ENCODE results near the gene CRADD. TPM values are rescaled to one million over a fixed set of nuclear protein-coding genes. Genes with fewer than 3 reads are reported as not detected.
A peak's percentile ranks its signal among the peaks of the same experiment; 100 is the strongest.

The CRADD gene
- total RNA-seq, 4 donors from 2014 or later = 27.7 to 61.0 (median 34.2) TPM

- no peak for ATAC-seq (ENCODE audit: low FRiP score)
- TF ChIP-seq CTCF (IDR thresholded peaks at IDR 0.05) = no peak
- DNase-seq (ENCODE audit: low spot score) = no peak
These were observed 128.6 kb downstream of the CRADD start for GRCh38 chr12:93805736-93806141.

- TF ChIP-seq CTCF (IDR thresholded peaks at IDR 0.05) = no peak
- ATAC-seq (ENCODE audit: low FRiP score) = no peak
- no peak for DNase-seq (ENCODE audit: low spot score)
These were observed 130.2 kb downstream of the CRADD start for GRCh38 chr12:93807354-93807753.

- no peak for TF ChIP-seq CTCF (IDR thresholded peaks at IDR 0.05)
- DNase-seq (ENCODE audit: low spot score) = no peak
- no peak for ATAC-seq (ENCODE audit: low FRiP score)
These were observed 131.2 kb downstream of the CRADD start for GRCh38 chr12:93808169-93808899.

- TF ChIP-seq CTCF (IDR thresholded peaks at IDR 0.05) = no peak
- ATAC-seq (ENCODE audit: low FRiP score) (no peak), DNase-seq (ENCODE audit: low spot score) (no peak)
These were observed 135.5 kb downstream of the CRADD start for GRCh38 chr12:93812626-93813025.

GRCh38 chr12:93813186-93813585, 136.0 kb downstream of the CRADD start:
- no peak for TF ChIP-seq CTCF (IDR thresholded peaks at IDR 0.05)
- DNase-seq (ENCODE audit: low spot score) = no peak
- peak; percentile 25 for ATAC-seq (ENCODE audit: low FRiP score)

GRCh38 chr12:93813972-93814821, 137.0 kb downstream of the CRADD start:
- no peak for TF ChIP-seq CTCF (IDR thresholded peaks at IDR 0.05)
- peak; percentile 38 for DNase-seq (ENCODE audit: low spot score)
- ATAC-seq (ENCODE audit: low FRiP score) = peak; percentile 52
